ENCODE data around the gene COMMD10. TPM values are rescaled to one million over a fixed set of nuclear protein-coding genes. Genes with fewer than 3 reads are reported as not detected.
A peak's percentile ranks its signal among the peaks of the same experiment; 100 is the strongest.

Gene COMMD10
- total RNA-seq (ENCODE audit: low replicate concordance), result 21.8 and 28.6 TPM in 2 replicates
- long read RNA-seq, transcript COMMD10-201 (7 exons, 1,469 nt), result major isoform, 117 of 138 reads
- long read RNA-seq, partial matches to known transcripts, result 1 of 138 reads
- long read RNA-seq, other reads (novel, unspliced or antisense), result 20 of 138 reads

GRCh38 chr5:116084871-116085715 lies at the start of gene COMMD10:
COMMD10 (plus strand) TSS chr5:116085025.
- Mint-ChIP-seq H3K4me3 (peak within 1 kb of the TSS; percentile 96), H3K4me1 (ENCODE audit: unreplicated experiment) (peaks cover 21% of the 10 kb centered on the region), H3K36me3 (peaks cover 15% of the 10 kb centered on the region), H3K27ac (peak within 1 kb of the TSS; percentile 94), H3K27me3 (no peaks in the 10 kb centered on the region), H3K9me3 (no peaks in the 10 kb centered on the region)
- TF ChIP-seq, protein P1, sequence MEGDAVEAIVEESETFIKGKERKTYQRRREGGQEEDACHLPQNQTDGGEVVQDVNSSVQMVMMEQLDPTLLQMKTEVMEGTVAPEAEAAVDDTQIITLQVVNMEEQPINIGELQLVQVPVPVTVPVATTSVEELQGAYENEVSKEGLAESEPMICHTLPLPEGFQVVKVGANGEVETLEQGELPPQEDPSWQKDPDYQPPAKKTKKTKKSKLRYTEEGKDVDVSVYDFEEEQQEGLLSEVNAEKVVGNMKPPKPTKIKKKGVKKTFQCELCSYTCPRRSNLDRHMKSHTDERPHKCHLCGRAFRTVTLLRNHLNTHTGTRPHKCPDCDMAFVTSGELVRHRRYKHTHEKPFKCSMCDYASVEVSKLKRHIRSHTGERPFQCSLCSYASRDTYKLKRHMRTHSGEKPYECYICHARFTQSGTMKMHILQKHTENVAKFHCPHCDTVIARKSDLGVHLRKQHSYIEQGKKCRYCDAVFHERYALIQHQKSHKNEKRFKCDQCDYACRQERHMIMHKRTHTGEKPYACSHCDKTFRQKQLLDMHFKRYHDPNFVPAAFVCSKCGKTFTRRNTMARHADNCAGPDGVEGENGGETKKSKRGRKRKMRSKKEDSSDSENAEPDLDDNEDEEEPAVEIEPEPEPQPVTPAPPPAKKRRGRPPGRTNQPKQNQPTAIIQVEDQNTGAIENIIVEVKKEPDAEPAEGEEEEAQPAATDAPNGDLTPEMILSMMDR (conservative IDR thresholded peaks at IDR 0.05), result peak; percentile 19
- peak; percentile 84 for DNase-seq (ENCODE audit: extremely low spot score, unreplicated experiment)

GRCh38 chr5:116035123-116035522 lies 49.7 kb upstream of the COMMD10 start:
- H3K27me3 Mint-ChIP-seq, result peaks cover 4% of the 10 kb centered on the region
- no peak overlapping the region for H3K4me3 Mint-ChIP-seq
- no peaks in the 10 kb centered on the region for H3K36me3 Mint-ChIP-seq
- peaks cover 10% of the 10 kb centered on the region for H3K4me1 Mint-ChIP-seq (ENCODE audit: unreplicated experiment)
- no peak overlapping the region for H3K27ac Mint-ChIP-seq
- TF ChIP-seq, protein P1 (conservative IDR thresholded peaks at IDR 0.05), result no peak
- no peak for DNase-seq (ENCODE audit: extremely low spot score, unreplicated experiment)
- H3K9me3 Mint-ChIP-seq, result no peaks in the 10 kb centered on the region

GRCh38 chr5:116037236-116037822 lies 47.5 kb upstream of the COMMD10 start:
- DNase-seq (ENCODE audit: extremely low spot score, unreplicated experiment), result no peak
- Mint-ChIP-seq H3K27ac (no peak overlapping the region), H3K36me3 (no peaks in the 10 kb centered on the region), H3K4me1 (ENCODE audit: unreplicated experiment) (peaks cover 5% of the 10 kb centered on the region), H3K9me3 (no peaks in the 10 kb centered on the region), H3K27me3 (peaks cover 4% of the 10 kb centered on the region), H3K4me3 (no peak overlapping the region)
- TF ChIP-seq, protein P1 (conservative IDR thresholded peaks at IDR 0.05), result peak; percentile 43

DNA sequence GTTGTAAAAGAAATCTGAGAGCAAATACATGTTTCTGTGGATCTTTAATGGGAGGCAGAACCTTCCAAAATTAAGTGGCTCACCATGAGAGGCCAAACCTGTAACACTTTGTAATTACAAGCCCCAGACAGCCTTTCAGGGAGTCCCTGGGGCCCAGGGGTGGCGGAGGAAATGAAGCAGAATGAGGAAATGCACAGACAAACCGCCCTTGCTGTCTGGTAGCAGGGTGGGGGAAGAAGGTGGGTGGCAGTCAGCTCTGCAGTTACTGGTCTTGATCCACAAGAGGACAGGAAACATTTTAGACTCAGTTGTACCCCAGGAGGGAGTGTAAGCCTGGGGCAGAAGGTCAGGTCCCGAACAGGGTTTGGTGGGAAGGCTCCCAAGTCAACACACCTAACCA lies 46.0 kb upstream of the COMMD10 start:
- H3K9me3 Mint-ChIP-seq, result no peaks in the 10 kb centered on the region
- no peak overlapping the region for H3K27ac Mint-ChIP-seq
- TF ChIP-seq, protein P1 (conservative IDR thresholded peaks at IDR 0.05), result no peak
- no peaks in the 10 kb centered on the region for H3K36me3 Mint-ChIP-seq
- peaks cover 4% of the 10 kb centered on the region for H3K4me1 Mint-ChIP-seq (ENCODE audit: unreplicated experiment)
- peaks cover 4% of the 10 kb centered on the region for H3K27me3 Mint-ChIP-seq
- H3K4me3 Mint-ChIP-seq, result no peak overlapping the region
- DNase-seq (ENCODE audit: extremely low spot score, unreplicated experiment), result no peak

DNA sequence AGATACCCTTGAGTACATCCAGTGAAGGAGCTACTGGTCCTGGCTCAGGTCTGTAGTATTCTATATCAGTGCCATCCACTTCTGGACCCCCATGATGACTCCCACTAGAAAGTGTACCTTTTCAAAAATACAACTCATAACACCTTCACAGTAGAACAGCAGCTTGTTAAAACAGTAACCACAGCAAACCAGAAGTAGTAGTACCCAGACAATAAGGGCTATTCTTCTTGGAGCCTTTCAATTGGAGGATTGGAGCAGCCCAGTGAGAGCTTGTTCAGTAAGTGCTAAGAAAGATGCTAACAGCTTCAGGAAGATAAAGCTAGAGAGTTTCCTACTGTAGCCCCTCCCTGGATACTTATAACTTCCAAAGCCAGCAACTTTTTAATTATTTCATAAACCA lies 42.5 kb upstream of the COMMD10 start:
- Mint-ChIP-seq H3K4me1 (ENCODE audit: unreplicated experiment) (no peaks in the 10 kb centered on the region), H3K9me3 (no peaks in the 10 kb centered on the region), H3K4me3 (no peak overlapping the region), H3K27ac (no peak overlapping the region), H3K27me3 (peaks cover 4% of the 10 kb centered on the region), H3K36me3 (no peaks in the 10 kb centered on the region)
- TF ChIP-seq, protein P1 (conservative IDR thresholded peaks at IDR 0.05), result no peak
- no peak for DNase-seq (ENCODE audit: extremely low spot score, unreplicated experiment)
